Right lobe of liver (tissue), 6 donors: ENCODE data around the gene FOXP2. TPM values are rescaled to one million over a fixed set of nuclear protein-coding genes. Genes with fewer than 3 reads are reported as not detected.

Source experiments
- ATAC-seq, 4 donors: fragments of 200-7000 bp; cut with Tn5 transposase; one replicate each; pipeline ENCODE4 v1.9.1; 2020; ENCODE audit warnings: mild to moderate bottlenecking in 4 of 4, moderate library complexity in 4 of 4
- DNase-seq, 3 donors: peaks; one replicate each; pipeline ENCODE4 v3.0.0-alpha.2; 2020
- H3K27ac ChIP-seq, 3 donors: fragments of 200-600 bp; one replicate each; pipeline ENCODE4 v1.8.0; 2022
- H3K27me3 ChIP-seq, 2 donors: fragments of 200-600 bp; one replicate each; pipeline ENCODE4 v1.8.0; 2022
- H3K36me3 ChIP-seq, 4 donors: fragments of 200-600 bp; sonication (generic) in 1 of 4; one replicate each; pipeline versions ENCODE4 v1.5.1 to v1.8.0; 2017 to 2022; ENCODE audit warnings: control low read depth in 1 of 4
- H3K4me1 ChIP-seq, 4 donors: fragments of 200-600 bp; sonication (generic) in 1 of 4; one replicate each; pipeline versions ENCODE4 v1.5.1 to v1.8.0; 2017 to 2022; ENCODE audit warnings: control low read depth in 1 of 4
- H3K4me3 ChIP-seq, 3 donors: fragments of 200-600 bp; one replicate each; pipeline ENCODE4 v1.8.0; 2022
- H3K9me3 ChIP-seq, 4 donors: fragments of 200-600 bp; sonication (generic) in 1 of 4; one replicate each; pipeline versions ENCODE4 v1.5.1 to v1.8.0; 2017 to 2022; ENCODE audit warnings: control low read depth in 1 of 4
- CTCF ChIP-seq, 4 donors: fragments of 200-600 bp in 3 of 4; fragments of 450-650 bp in 1 of 4; IDR thresholded peaks; one replicate each; pipeline versions ENCODE4 v1.5.1 to v1.8.0; 2016 to 2022; ENCODE audit warnings: antibody characterized with exemption in 4 of 4, mild to moderate bottlenecking in 2 of 4
- POLR2A ChIP-seq: fragments of 450-650 bp; IDR thresholded peaks from one replicate; pipeline ENCODE4 v1.6.1; 2017; ENCODE audit warnings: antibody characterized with exemption, mild to moderate bottlenecking
- WGBS: methylation state at CpG from one replicate; pipeline ENCODE4 v1.1.6; 2018; ENCODE audit warnings: low coverage, low lambda C conversion rate; ENCODE audit not compliant: insufficient coverage; ENCODE audit errors: missing lambda C conversion rate; 5-methylcytosine and 5-hydroxymethylcytosine counted together
- intact Hi-C, 2 donors: fragments of 100-400 bp; cut with DNase I; formaldehyde crosslinking; loops; one replicate each; pipeline versions ENCODE4 v1.11.2 to v1.14.1; 2022
- total RNA-seq, 6 experiments: library from RNA; depleted of rRNA in 2 of 6; stranded (reverse); fragments of >200 nt in 2 of 6; fragmentation: NEBNext Ultra II Directional in 3 of 6; extraction: Animal tissue kit (Norgen Biotek cat#: 25700) in 3 of 6; gene quantifications; one replicate each; pipeline versions ENCODE4 v1.1.0 to v1.2.4, GENCODE V29; 2016 to 2023
- donor health status: DM: no; HTN: yes; CAD: no.
- donor health status: DM: no; HTN: no; CAD: no.
- donor health status: DM: no; HTN: no; CAD: no.
- donor health status: DM: no; HTN: yes; CAD: no.
- donor health status: DM: no; HTN: yes; CAD: no.

Gene FOXP2
- total RNA-seq, 6 experiments from 2014 or later: 2.9 to 8.3 (median 4.4) TPM

- Histone ChIP-seq H3K36me3 (no peaks in the 10 kb centered on the region), H3K4me1 (no peaks in the 10 kb centered on the region), H3K27ac (no peak overlapping the region), H3K4me3 (no peak overlapping the region), H3K9me3 (no peaks in the 10 kb centered on the region), H3K27me3 (no peaks in the 10 kb centered on the region)
- intact Hi-C loops: no loop called here
- 73% methylated on average over 2 of the region's 2 CpGs for WGBS
- ATAC-seq (no peak), DNase-seq (no peak)
- TF ChIP-seq CTCF (IDR thresholded peaks at IDR 0.05) (no peak), POLR2A (no peak)
Measured at GRCh38 chr7:114678116-114678515, 263.5 kb downstream of the FOXP2 start.

- no peaks in the 10 kb centered on the region for H3K9me3 ChIP-seq
- 90% methylated on average over 4 of the region's 4 CpGs for WGBS
Measured at GRCh38 chr7:114687238-114687637, 272.6 kb downstream of the FOXP2 start.

GRCh38 chr7:114688443-114689055 lies 273.9 kb downstream of the FOXP2 start:
- Histone ChIP-seq H3K4me3 (no peak overlapping the region), H3K9me3 (no peaks in the 10 kb centered on the region), H3K36me3 (peaks cover 0 to 6% (median 0%) of the 10 kb centered on the region in 4 donors), H3K27me3 (no peaks in the 10 kb centered on the region), H3K27ac (no peak overlapping the region), H3K4me1 (no peaks in the 10 kb centered on the region)
- TF ChIP-seq CTCF (IDR thresholded peaks at IDR 0.05): no peak
- no peak for TF ChIP-seq POLR2A
- DNase-seq: no peak
- WGBS: 70% methylated on average over 2 of the region's 2 CpGs
- ATAC-seq: no peak
- intact Hi-C loops: no loop called here

More at GRCh38 chr7:114687238-114687637, 272.6 kb downstream of the FOXP2 start:
- no peaks in the 10 kb centered on the region for H3K27me3 ChIP-seq
- DNase-seq: no peak
- no peak overlapping the region for H3K27ac ChIP-seq
- peaks cover 0 to 6% (median 0%) of the 10 kb centered on the region in 4 donors for H3K36me3 ChIP-seq
- ATAC-seq: no peak
- H3K4me1 ChIP-seq: no peaks in the 10 kb centered on the region
- intact Hi-C loops: no loop called here
- TF ChIP-seq POLR2A: no peak
- no peak for TF ChIP-seq CTCF (IDR thresholded peaks at IDR 0.05)
- H3K4me3 ChIP-seq: no peak overlapping the region

GRCh38 chr7:114689406-114689805 lies 274.8 kb downstream of the FOXP2 start:
- intact Hi-C loops: no loop called here
- no peaks in the 10 kb centered on the region for H3K9me3 ChIP-seq
- TF ChIP-seq CTCF (IDR thresholded peaks at IDR 0.05) (no peak), POLR2A (no peak)
- DNase-seq (no peak), ATAC-seq (no peak)
- H3K36me3 ChIP-seq: peaks cover 0 to 6% (median 0%) of the 10 kb centered on the region in 4 donors
- 76% methylated on average over 3 of the region's 3 CpGs for WGBS
- no peak overlapping the region for H3K4me3 ChIP-seq
- H3K27me3 ChIP-seq: no peaks in the 10 kb centered on the region
- no peak overlapping the region for H3K27ac ChIP-seq
- H3K4me1 ChIP-seq: no peaks in the 10 kb centered on the region
